HCT116 (cell line): ENCODE data around the gene RPL28. TPM values are rescaled to one million over a fixed set of nuclear protein-coding genes. Genes with fewer than 3 reads are reported as not detected.

Experiments
- ATAC-seq: fragments of 200-7000 bp; cut with Tn5 transposase; 2 replicates; pipeline ENCODE4 v1.9.1; 2020; ENCODE audit warnings: mild to moderate bottlenecking, moderate library complexity
- BruUV-seq: library from RNA; stranded (reverse); fragments of 400-500 nt; replicated peaks from 2 replicates; lab custom pipeline; 2021; lab: Mats Ljungman, UMichigan
- CTCF ChIA-PET: fragments of 300-600 bp; sonication (Branson Sonifier 250); formaldehyde crosslinking; loops from one replicate; lab custom pipeline; 2021; ENCODE audit warnings: antibody characterized with exemption; lab: Charles Lee
- POLR2A ChIA-PET: fragments of 300-600, 350-600 bp; sonication (Branson Sonifier 250); formaldehyde crosslinking; loops from one replicate; lab custom pipeline; 2021; ENCODE audit warnings: antibody characterized with exemption; lab: Charles Lee
- RAD21 ChIA-PET, 2 experiments: fragments of 300-600 bp; sonication (Branson Sonifier 250); formaldehyde crosslinking; loops; one replicate each; lab custom pipeline; 2023; ENCODE audit warnings: low total read pairs in 2 of 2; ENCODE audit not compliant: uncharacterized antibody in 2 of 2, unreplicated experiment in 2 of 2, low non-redundant PET in 1 of 2; lab: Charles Lee
- DNase-seq: peaks from one replicate; pipeline ENCODE4 v3.0.0-alpha.2; 2010; ENCODE audit warnings: low read depth, low spot score
- H2AFZ ChIP-seq: fragments of 200-600 bp; shearing (Covaris generic), sonication (generic); 2 replicates; pipeline ENCODE4 v1.6.1; 2017; ENCODE audit warnings: low read depth, mixed run types, mixed read lengths, antibody characterized with exemption, low read length; ENCODE audit not compliant: poor library complexity, severe bottlenecking
- H3K27ac ChIP-seq: 2 replicates; pipeline ENCODE4 v1.5.1; 2012; ENCODE audit warnings: low read depth, low read length
- H3K27me3 ChIP-seq: fragments of 200-600 bp; sonication (generic); 2 replicates; pipeline ENCODE4 v1.6.1; 2016; ENCODE audit warnings: mixed run types, low read length, mixed read lengths; ENCODE audit not compliant: insufficient read depth
- H3K36me3 ChIP-seq, 2 experiments: fragments of 200-500 bp in 1 of 2; fragments of 200-600 bp in 1 of 2; sonication (Bioruptor generic) in 1 of 2; sonication (generic) in 1 of 2; 2 replicates each; pipeline versions ENCODE4 v1.5.1 to v1.6.1; 2014 to 2016; ENCODE audit warnings: low read length in 2 of 2, inconsistent platforms in 1 of 2, mixed read lengths in 1 of 2, mixed run types in 1 of 2; ENCODE audit not compliant: insufficient read depth in 2 of 2, control insufficient read depth in 1 of 2
- H3K4me1 ChIP-seq, 2 experiments: fragments of 200-600 bp in 1 of 2; sonication (generic) in 1 of 2; 2 replicates each; pipeline versions ENCODE4 v1.5.1 to v1.6.1; 2012 to 2017; ENCODE audit warnings: low read length in 2 of 2, inconsistent platforms in 1 of 2, mild to moderate bottlenecking in 1 of 2, mixed read lengths in 1 of 2, mixed run types in 1 of 2, moderate library complexity in 1 of 2; ENCODE audit not compliant: insufficient read depth in 2 of 2, control insufficient read depth in 1 of 2
- H3K4me2 ChIP-seq: fragments of 200-600 bp; sonication (generic); 2 replicates; pipeline ENCODE4 v1.6.1; 2017; ENCODE audit warnings: mixed run types, low read length, mixed read lengths
- H3K4me3 ChIP-seq, 2 experiments: fragments of 200-600 bp in 1 of 2; sonication (generic) in 1 of 2; replicated peaks in 1 of 2; 2 replicates each; pipeline ENCODE4 v1.5.1; 2011 to 2016; ENCODE audit warnings: low read length in 2 of 2, control low read depth in 1 of 2, low read depth in 1 of 2, mild to moderate bottlenecking in 1 of 2, mixed read lengths in 1 of 2, mixed run types in 1 of 2
- H3K79me2 ChIP-seq: fragments of 200-600 bp; sonication (generic); 2 replicates; pipeline ENCODE4 v1.6.1; 2017; ENCODE audit warnings: mild to moderate bottlenecking, mixed run types, low read length, moderate library complexity, mixed read lengths; ENCODE audit not compliant: insufficient read depth
- H3K9ac ChIP-seq: fragments of 200-600 bp; sonication (generic); 2 replicates; pipeline ENCODE4 v1.6.1; 2016; ENCODE audit warnings: low read length, mixed read lengths
- H3K9me2 ChIP-seq: fragments of 200-600 bp; sonication (generic), shearing (Covaris generic); 2 replicates; pipeline ENCODE4 v1.6.1; 2017; ENCODE audit warnings: mixed run types, mild to moderate bottlenecking, moderate library complexity; ENCODE audit not compliant: insufficient read depth
- H3K9me3 ChIP-seq, 2 experiments: fragments of 200-500 bp in 1 of 2; fragments of 200-600 bp in 1 of 2; sonication (Bioruptor generic) in 1 of 2; sonication (generic) in 1 of 2; 2 replicates each; pipeline ENCODE4 v1.6.1; 2014 to 2017; ENCODE audit warnings: low read length in 2 of 2, mixed read lengths in 2 of 2, inconsistent platforms in 1 of 2, low read depth in 1 of 2, mild to moderate bottlenecking in 1 of 2, mixed run types in 1 of 2, moderate library complexity in 1 of 2; ENCODE audit not compliant: control insufficient read depth in 1 of 2, insufficient read depth in 1 of 2
- H4K20me1 ChIP-seq: fragments of 200-600 bp; sonication (generic), shearing (Covaris generic); 2 replicates; pipeline ENCODE4 v1.6.1; 2017; ENCODE audit warnings: mixed run types, mild to moderate bottlenecking, moderate library complexity; ENCODE audit not compliant: insufficient read depth
- ATF3 ChIP-seq: IDR thresholded peaks from 2 replicates; pipeline ENCODE4 v1.6.1; 2012
- CEBPB ChIP-seq: IDR thresholded peaks from 2 replicates; pipeline ENCODE4 v1.6.1; 2012; ENCODE audit warnings: low read depth
- EGR1 ChIP-seq: IDR thresholded peaks from 2 replicates; pipeline ENCODE4 v1.6.1; 2012; ENCODE audit warnings: low read depth
- ELF1 ChIP-seq: IDR thresholded peaks from 2 replicates; pipeline ENCODE4 v1.6.1; 2012; ENCODE audit warnings: low read depth, borderline replicate concordance
- EZH2 ChIP-seq: fragments of 200-600 bp; sonication (generic); IDR thresholded peaks from 2 replicates; pipeline ENCODE4 v1.6.1; 2017; ENCODE audit warnings: antibody characterized with exemption, mixed run types
- POLR2AphosphoS5 ChIP-seq: IDR thresholded peaks from 2 replicates; pipeline ENCODE4 v1.6.1; 2011; ENCODE audit warnings: mild to moderate bottlenecking, low read depth, low read length, moderate library complexity
- REST ChIP-seq: IDR thresholded peaks from 2 replicates; pipeline ENCODE4 v1.6.1; 2012; ENCODE audit warnings: low read depth
- SIN3A ChIP-seq: IDR thresholded peaks from 2 replicates; pipeline ENCODE4 v1.6.1; 2012; ENCODE audit warnings: low read depth
- TCF7L2 ChIP-seq: IDR thresholded peaks from 2 replicates; pipeline ENCODE4 v1.7.0; 2011; ENCODE audit warnings: borderline replicate concordance, inconsistent platforms; ENCODE audit not compliant: insufficient read depth, insufficient read length; ENCODE audit errors: extremely low read depth
- YY1 ChIP-seq: IDR thresholded peaks from 2 replicates; pipeline ENCODE4 v1.6.1; 2011; ENCODE audit warnings: low read length, low read depth, moderate library complexity, mild to moderate bottlenecking; ENCODE audit not compliant: insufficient replicate concordance; ENCODE audit errors: extremely low read depth
- ZFX ChIP-seq: fragments of 450-650 bp; IDR thresholded peaks from 2 replicates; pipeline ENCODE4 v1.6.1; 2017
- ZNF274 ChIP-seq: fragments of 200-500 bp; sonication (Bioruptor generic); IDR thresholded peaks from 2 replicates; pipeline ENCODE4 v1.6.1; 2014; ENCODE audit warnings: mild to moderate bottlenecking, low read depth, low read length, inconsistent platforms
- intact Hi-C: fragments of 100-400 bp; cut with micrococcal nuclease; formaldehyde crosslinking; loops from 2 replicates; pipeline ENCODE4 v1.10.0; 2022
- total RNA-seq: library from RNA; stranded (reverse); gene quantifications from one replicate; pipeline ENCODE4 v1.2.1, GENCODE V29; 2021; ENCODE audit not compliant: unreplicated experiment

Gene RPL28
- total RNA-seq, 1 experiment from 2014 or later, result 3,050 TPM

- no peak for DNase-seq
- BruUV-seq, result TSS peak; percentile 25
- TF ChIP-seq EGR1 (no peak), YY1 (peak; percentile 6), EZH2 (no peak), ZFX (peak; percentile 58; the same call in 1 of the 2 replicates), ATF3 (no peak), ELF1 (no peak), POLR2AphosphoS5 (peak; percentile 92), CEBPB (no peak), SIN3A (no peak), TCF7L2 (no peak), REST (no peak), ZNF274 (no peak)
- ATAC-seq, result no peak
- H3K9me3 ChIP-seq, result no peaks in the 10 kb centered on the region
- H2AFZ ChIP-seq, result no peak overlapping the region
- peaks cover 9% of the 10 kb centered on the region; the same call in 1 of the 2 replicates for H3K79me2 ChIP-seq
- H4K20me1 ChIP-seq, result no peaks in the 10 kb centered on the region
- peak overlapping the region; percentile 92 for H3K27ac ChIP-seq
- H3K4me3 ChIP-seq, result peak overlapping the region; percentile 74 to 83
- peak overlapping the region; percentile 98 for H3K4me2 ChIP-seq
- no peaks in the 10 kb centered on the region for H3K27me3 ChIP-seq
- H3K9me2 ChIP-seq, result no peaks in the 10 kb centered on the region
- peaks cover 4 to 5% of the 10 kb centered on the region in 2 experiments; a peak in 3 of 4 replicates for H3K36me3 ChIP-seq
- intact Hi-C loops, result loop anchor here (2.0 kb wide), 1 partner anchor 45 kb away; the partner anchor contains the start of genes RPL28 and TMEM238
- ChIA-PET CTCF (interaction anchor here (0.9 to 1.5 kb wide), 5 partner anchors 10 to 199 kb away, joined by 3 to 15 read pairs (median 5); partner anchors contain the start of gene HSPBP1), POLR2A (interaction anchor here (0.7 to 1.3 kb wide), 13 partner anchors 10 to 194 kb away, joined by 3 to 18 read pairs (median 4); partner anchors contain the start of genes HSPBP1, PPP6R1, PTPRH and ZNF628), RAD21 (interaction anchor here in 1 of 2 experiments (1.3 kb wide), 1 partner anchor 44 kb away, joined by 4 read pairs; the partner anchor contains the start of gene TMEM238)
- H3K4me1 ChIP-seq, result peaks cover 9 to 39% of the 10 kb centered on the region in 2 experiments
- peak overlapping the region; percentile 85 for H3K9ac ChIP-seq
Measured at GRCh38 chr19:55339889-55340783, 45.6 kb upstream of the RPL28 start.
